MG63 (cell line): ENCODE measurements around the gene CENPB. TPM values are rescaled to one million over a fixed set of nuclear protein-coding genes. Genes with fewer than 3 reads are reported as not detected.

Source experiments
- DNase-seq: peaks from one replicate; pipeline ENCODE4 v3.0.0-alpha.2; 2020
- H3K27me3 ChIP-seq: fragments of 250-450 bp; sonication (Bioruptor Pico); 2 replicates; pipeline ENCODE4 v1.5.1; 2020; ENCODE audit warnings: mild to moderate bottlenecking, moderate library complexity
- H3K36me3 ChIP-seq: fragments of 250-450 bp; sonication (Bioruptor Pico); 2 replicates; pipeline ENCODE4 v1.5.1; 2020; ENCODE audit warnings: mild to moderate bottlenecking, moderate library complexity
- H3K4me3 ChIP-seq: fragments of 250-450 bp; sonication (Bioruptor Pico); 2 replicates; pipeline ENCODE4 v1.5.1; 2020; ENCODE audit warnings: mild to moderate bottlenecking, moderate library complexity
- H3K9me3 ChIP-seq: fragments of 250-450 bp; sonication (Bioruptor Pico); 2 replicates; pipeline ENCODE4 v1.5.1; 2020; ENCODE audit warnings: mild to moderate bottlenecking, moderate library complexity
- total RNA-seq: library from RNA; depleted of rRNA; stranded (reverse); fragments of >200 nt; shearing (Covaris generic); gene quantifications from 2 replicates; pipeline ENCODE4 v1.2.3, GENCODE V29; 2014; ENCODE audit warnings: low replicate concordance

CENPB gene
- total RNA-seq, 1 experiment from 2014 or later: 81.5 TPM

- Histone ChIP-seq H3K36me3 (no peaks in the 10 kb centered on the region), H3K4me3 (no peak overlapping the region), H3K9me3 (no peaks in the 10 kb centered on the region), H3K27me3 (no peaks in the 10 kb centered on the region)
- no peak for DNase-seq
These were observed 21.9 kb downstream of the CENPB start for GRCh38 chr20:3764659-3765058.

GRCh38 chr20:3763671-3764601 lies 22.6 kb downstream of the CENPB start:
- no peaks in the 10 kb centered on the region for H3K9me3 ChIP-seq
- no peaks in the 10 kb centered on the region for H3K36me3 ChIP-seq
- no peak for DNase-seq
- H3K4me3 ChIP-seq: no peak overlapping the region
- H3K27me3 ChIP-seq: no peaks in the 10 kb centered on the region

- Histone ChIP-seq H3K36me3 (no peaks in the 10 kb centered on the region), H3K4me3 (no peak overlapping the region), H3K9me3 (no peaks in the 10 kb centered on the region), H3K27me3 (no peaks in the 10 kb centered on the region)
- no peak for DNase-seq
These were observed 25.7 kb downstream of the CENPB start for GRCh38 chr20:3760655-3761348.

- no peak for DNase-seq
- no peak overlapping the region for H3K4me3 ChIP-seq
- no peaks in the 10 kb centered on the region for H3K36me3 ChIP-seq
- no peaks in the 10 kb centered on the region for H3K9me3 ChIP-seq
- H3K27me3 ChIP-seq: no peaks in the 10 kb centered on the region
These were observed 26.7 kb downstream of the CENPB start for GRCh38 chr20:3759884-3760283.

- Histone ChIP-seq H3K36me3 (no peaks in the 10 kb centered on the region), H3K4me3 (no peak overlapping the region), H3K27me3 (no peaks in the 10 kb centered on the region), H3K9me3 (no peaks in the 10 kb centered on the region)
- no peak for DNase-seq
These were observed 27.2 kb downstream of the CENPB start for GRCh38 chr20:3759316-3759823.

GRCh38 chr20:3758566-3758965 lies 28.0 kb downstream of the CENPB start:
- Histone ChIP-seq H3K27me3 (no peaks in the 10 kb centered on the region), H3K9me3 (no peaks in the 10 kb centered on the region), H3K36me3 (no peaks in the 10 kb centered on the region), H3K4me3 (no peak overlapping the region)
- no peak for DNase-seq

- Histone ChIP-seq H3K36me3 (no peaks in the 10 kb centered on the region; the same call in 1 of the 2 replicates), H3K9me3 (no peaks in the 10 kb centered on the region), H3K4me3 (no peak overlapping the region), H3K27me3 (no peaks in the 10 kb centered on the region)
- DNase-seq: no peak
These were observed 29.3 kb downstream of the CENPB start for GRCh38 chr20:3757268-3757667.

- no peaks in the 10 kb centered on the region; the same call in 1 of the 2 replicates for H3K36me3 ChIP-seq
- H3K4me3 ChIP-seq: no peak overlapping the region
- no peak for DNase-seq
- H3K9me3 ChIP-seq: no peaks in the 10 kb centered on the region
- no peaks in the 10 kb centered on the region for H3K27me3 ChIP-seq
These were observed 30.6 kb downstream of the CENPB start for GRCh38 chr20:3755814-3756480.

- Histone ChIP-seq H3K36me3 (no peaks in the 10 kb centered on the region; the same call in 1 of the 2 replicates), H3K4me3 (no peak overlapping the region), H3K9me3 (no peaks in the 10 kb centered on the region), H3K27me3 (no peaks in the 10 kb centered on the region)
- no peak for DNase-seq
These were observed 31.3 kb downstream of the CENPB start for GRCh38 chr20:3755269-3755668.

- no peak for DNase-seq
- H3K4me3 ChIP-seq: no peak overlapping the region
- H3K27me3 ChIP-seq: no peaks in the 10 kb centered on the region
- H3K36me3 ChIP-seq: no peaks in the 10 kb centered on the region; the same call in 1 of the 2 replicates
- no peaks in the 10 kb centered on the region for H3K9me3 ChIP-seq
These were observed 32.3 kb downstream of the CENPB start for GRCh38 chr20:3754276-3754630.

- no peak for DNase-seq
These were observed 32.9 kb downstream of the CENPB start for GRCh38 chr20:3753501-3754275.

GRCh38 chr20:3753098-3753497 lies 33.4 kb downstream of the CENPB start:
- no peak overlapping the region for H3K4me3 ChIP-seq
- DNase-seq: peak; percentile 29
- no peaks in the 10 kb centered on the region for H3K27me3 ChIP-seq
- H3K36me3 ChIP-seq: no peaks in the 10 kb centered on the region; the same call in 1 of the 2 replicates
- H3K9me3 ChIP-seq: no peaks in the 10 kb centered on the region

More at GRCh38 chr20:3753501-3754275, 32.9 kb downstream of the CENPB start:
- Histone ChIP-seq H3K9me3 (no peaks in the 10 kb centered on the region), H3K27me3 (no peaks in the 10 kb centered on the region), H3K4me3 (no peak overlapping the region), H3K36me3 (no peaks in the 10 kb centered on the region; the same call in 1 of the 2 replicates)

- Histone ChIP-seq H3K9me3 (no peaks in the 10 kb centered on the region), H3K27me3 (no peaks in the 10 kb centered on the region), H3K4me3 (no peak overlapping the region), H3K36me3 (no peaks in the 10 kb centered on the region; the same call in 1 of the 2 replicates)
- DNase-seq: no peak
These were observed 34.2 kb downstream of the CENPB start for GRCh38 chr20:3752386-3752759.

- no peaks in the 10 kb centered on the region; the same call in 1 of the 2 replicates for H3K36me3 ChIP-seq
- no peaks in the 10 kb centered on the region for H3K27me3 ChIP-seq
- DNase-seq: no peak
- no peaks in the 10 kb centered on the region for H3K9me3 ChIP-seq
- H3K4me3 ChIP-seq: no peak overlapping the region
These were observed 34.7 kb downstream of the CENPB start for GRCh38 chr20:3751675-3752385.

- H3K4me3 ChIP-seq: no peak overlapping the region
- DNase-seq: no peak
- no peaks in the 10 kb centered on the region for H3K27me3 ChIP-seq
- H3K9me3 ChIP-seq: no peaks in the 10 kb centered on the region
- H3K36me3 ChIP-seq: no peaks in the 10 kb centered on the region; the same call in 1 of the 2 replicates
These were observed 35.2 kb downstream of the CENPB start for GRCh38 chr20:3751305-3751674.
